Measurements from ENCODE around the gene ANO8. TPM values are rescaled to one million over a fixed set of nuclear protein-coding genes. Genes with fewer than 3 reads are reported as not detected.

Gene ANO8
- total and polyA plus RNA-seq, 2 of the 13 experiments (the other 11 are each of a cell fraction or from before 2014, with no cell fraction given), result 1.8 to 3.5 TPM

GRCh38 chr19:17340871-17341357 lies 6.3 kb upstream of the ANO8 start (continued):
- TF ChIP-seq, protein P1, sequence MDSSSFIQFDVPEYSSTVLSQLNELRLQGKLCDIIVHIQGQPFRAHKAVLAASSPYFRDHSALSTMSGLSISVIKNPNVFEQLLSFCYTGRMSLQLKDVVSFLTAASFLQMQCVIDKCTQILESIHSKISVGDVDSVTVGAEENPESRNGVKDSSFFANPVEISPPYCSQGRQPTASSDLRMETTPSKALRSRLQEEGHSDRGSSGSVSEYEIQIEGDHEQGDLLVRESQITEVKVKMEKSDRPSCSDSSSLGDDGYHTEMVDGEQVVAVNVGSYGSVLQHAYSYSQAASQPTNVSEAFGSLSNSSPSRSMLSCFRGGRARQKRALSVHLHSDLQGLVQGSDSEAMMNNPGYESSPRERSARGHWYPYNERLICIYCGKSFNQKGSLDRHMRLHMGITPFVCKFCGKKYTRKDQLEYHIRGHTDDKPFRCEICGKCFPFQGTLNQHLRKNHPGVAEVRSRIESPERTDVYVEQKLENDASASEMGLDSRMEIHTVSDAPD (CRISPR knock-in tag; IDR thresholded peaks at IDR 0.05), result 0 out of 2 replicates have a peak, but pooled peaks have one; percentile 28
- TF ChIP-seq ZNF891 (CRISPR knock-in tag; IDR thresholded peaks at IDR 0.05), result peak; percentile 44; the same call in 1 of the 2 replicates
- peak; percentile 55; the same call in 1 of the 2 replicates for TF ChIP-seq JUND (CRISPR knock-in tag; IDR thresholded peaks at IDR 0.05)
- peak in 1 of 2 experiments; percentile 43; a peak in 1 of 4 replicates for TF ChIP-seq POLR2A (IDR thresholded peaks at IDR 0.05; ENCODE audit: insufficient read depth in 1 of 2, low read depth in 2 of 2, low read length in 2 of 2)
- TF ChIP-seq ARNT2 (CRISPR knock-in tag; IDR thresholded peaks at IDR 0.05; ENCODE audit: low read depth), result peak; percentile 67; the same call in 1 of the 2 replicates
- peak; percentile 64; the same call in 1 of the 2 replicates for TF ChIP-seq ZNF580 (CRISPR knock-in tag; IDR thresholded peaks at IDR 0.05; ENCODE audit: borderline replicate concordance, low read depth)
- TF ChIP-seq ZNF747 (CRISPR knock-in tag; IDR thresholded peaks at IDR 0.05; ENCODE audit: borderline replicate concordance), result 0 out of 2 replicates have a peak, but pooled peaks have one; percentile 22
- TF ChIP-seq ZNF33A (CRISPR knock-in tag; IDR thresholded peaks at IDR 0.05; ENCODE audit: borderline replicate concordance), result no peak
- TF ChIP-seq ZNF788 (CRISPR knock-in tag; IDR thresholded peaks at IDR 0.05; ENCODE audit: borderline replicate concordance), result peak; percentile 24; the same call in 1 of the 2 replicates
- TF ChIP-seq XBP1 (CRISPR knock-in tag; IDR thresholded peaks at IDR 0.05), result no peak
- peak; percentile 55; the same call in 1 of the 2 replicates for TF ChIP-seq ARHGAP35 (CRISPR knock-in tag; IDR thresholded peaks at IDR 0.05; ENCODE audit: borderline replicate concordance)
- TF ChIP-seq SALL2 (CRISPR knock-in tag; IDR thresholded peaks at IDR 0.05), result peak; percentile 42
- TF ChIP-seq ZNF558 (CRISPR knock-in tag; IDR thresholded peaks at IDR 0.05; ENCODE audit: borderline replicate concordance), result no peak
- no peak for TF ChIP-seq ZNF335 (CRISPR knock-in tag; IDR thresholded peaks at IDR 0.05)
- TF ChIP-seq PHF8 (CRISPR knock-in tag; IDR thresholded peaks at IDR 0.05), result peak; percentile 16
- TF ChIP-seq ZNF629 (CRISPR knock-in tag; conservative IDR thresholded peaks at IDR 0.05), result 0 out of 2 replicates have a peak, but pooled peaks have one; percentile 27
- TF ChIP-seq ATF7 (IDR thresholded peaks at IDR 0.05), result peak; percentile 27; the same call in 1 of the 2 replicates
- TF ChIP-seq ATF7 (CRISPR knock-in tag; IDR thresholded peaks at IDR 0.05), result peak; percentile 68; the same call in 1 of the 2 replicates
- TF ChIP-seq KDM5B (CRISPR knock-in tag; IDR thresholded peaks at IDR 0.05; ENCODE audit: borderline replicate concordance), result peak; percentile 69; the same call in 1 of the 2 replicates
- TF ChIP-seq, protein P2, sequence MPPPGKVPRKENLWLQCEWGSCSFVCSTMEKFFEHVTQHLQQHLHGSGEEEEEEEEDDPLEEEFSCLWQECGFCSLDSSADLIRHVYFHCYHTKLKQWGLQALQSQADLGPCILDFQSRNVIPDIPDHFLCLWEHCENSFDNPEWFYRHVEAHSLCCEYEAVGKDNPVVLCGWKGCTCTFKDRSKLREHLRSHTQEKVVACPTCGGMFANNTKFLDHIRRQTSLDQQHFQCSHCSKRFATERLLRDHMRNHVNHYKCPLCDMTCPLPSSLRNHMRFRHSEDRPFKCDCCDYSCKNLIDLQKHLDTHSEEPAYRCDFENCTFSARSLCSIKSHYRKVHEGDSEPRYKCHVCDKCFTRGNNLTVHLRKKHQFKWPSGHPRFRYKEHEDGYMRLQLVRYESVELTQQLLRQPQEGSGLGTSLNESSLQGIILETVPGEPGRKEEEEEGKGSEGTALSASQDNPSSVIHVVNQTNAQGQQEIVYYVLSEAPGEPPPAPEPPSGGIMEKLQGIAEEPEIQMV (CRISPR knock-in tag; IDR thresholded peaks at IDR 0.05; ENCODE audit: low read depth), result 0 out of 2 replicates have a peak, but pooled peaks have one; percentile 60
- TF ChIP-seq, protein P3, sequence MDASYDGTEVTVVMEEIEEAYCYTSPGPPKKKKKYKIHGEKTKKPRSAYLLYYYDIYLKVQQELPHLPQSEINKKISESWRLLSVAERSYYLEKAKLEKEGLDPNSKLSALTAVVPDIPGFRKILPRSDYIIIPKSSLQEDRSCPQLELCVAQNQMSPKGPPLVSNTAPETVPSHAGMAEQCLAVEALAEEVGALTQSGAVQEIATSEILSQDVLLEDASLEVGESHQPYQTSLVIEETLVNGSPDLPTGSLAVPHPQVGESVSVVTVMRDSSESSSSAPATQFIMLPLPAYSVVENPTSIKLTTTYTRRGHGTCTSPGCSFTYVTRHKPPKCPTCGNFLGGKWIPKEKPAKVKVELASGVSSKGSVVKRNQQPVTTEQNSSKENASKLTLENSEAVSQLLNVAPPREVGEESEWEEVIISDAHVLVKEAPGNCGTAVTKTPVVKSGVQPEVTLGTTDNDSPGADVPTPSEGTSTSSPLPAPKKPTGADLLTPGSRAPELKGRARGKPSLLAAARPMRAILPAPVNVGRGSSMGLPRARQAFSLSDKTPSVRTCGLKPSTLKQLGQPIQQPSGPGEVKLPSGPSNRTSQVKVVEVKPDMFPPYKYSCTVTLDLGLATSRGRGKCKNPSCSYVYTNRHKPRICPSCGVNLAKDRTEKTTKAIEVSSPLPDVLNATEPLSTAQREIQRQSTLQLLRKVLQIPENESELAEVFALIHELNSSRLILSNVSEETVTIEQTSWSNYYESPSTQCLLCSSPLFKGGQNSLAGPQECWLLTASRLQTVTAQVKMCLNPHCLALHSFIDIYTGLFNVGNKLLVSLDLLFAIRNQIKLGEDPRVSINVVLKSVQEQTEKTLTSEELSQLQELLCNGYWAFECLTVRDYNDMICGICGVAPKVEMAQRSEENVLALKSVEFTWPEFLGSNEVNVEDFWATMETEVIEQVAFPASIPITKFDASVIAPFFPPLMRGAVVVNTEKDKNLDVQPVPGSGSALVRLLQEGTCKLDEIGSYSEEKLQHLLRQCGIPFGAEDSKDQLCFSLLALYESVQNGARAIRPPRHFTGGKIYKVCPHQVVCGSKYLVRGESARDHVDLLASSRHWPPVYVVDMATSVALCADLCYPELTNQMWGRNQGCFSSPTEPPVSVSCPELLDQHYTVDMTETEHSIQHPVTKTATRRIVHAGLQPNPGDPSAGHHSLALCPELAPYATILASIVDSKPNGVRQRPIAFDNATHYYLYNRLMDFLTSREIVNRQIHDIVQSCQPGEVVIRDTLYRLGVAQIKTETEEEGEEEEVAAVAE (CRISPR knock-in tag; IDR thresholded peaks at IDR 0.05; ENCODE audit: borderline replicate concordance), result peak; percentile 21; the same call in 1 of the 2 replicates
- no peak for TF ChIP-seq ZNF720 (CRISPR knock-in tag; IDR thresholded peaks at IDR 0.05)
- TF ChIP-seq ZNF121 (CRISPR knock-in tag; IDR thresholded peaks at IDR 0.05), result peak; percentile 25; the same call in 1 of the 2 replicates
